ENCODE measurements around the gene KCNQ2.
"Not testable (repeated sequence)": the region's sequence is repeated elsewhere in the genome, so short reads cannot be mapped to it uniquely, and the experiment has no call there.

The KCNQ2 gene

GRCh38 chr20:63490416-63490815, 18.0 kb upstream of the KCNQ2 start:
- DNase-seq (ENCODE audit: low read depth) = no peak

GRCh38 chr20:63488315-63489251, 16.1 kb upstream of the KCNQ2 start:
- no peak for DNase-seq (ENCODE audit: low read depth)

- no peak for DNase-seq (ENCODE audit: low read depth)
Observed at GRCh38 chr20:63487781-63488241, 15.4 kb upstream of the KCNQ2 start.

- DNase-seq (ENCODE audit: low read depth) = no peak
Observed at GRCh38 chr20:63487116-63487764, 14.8 kb upstream of the KCNQ2 start.

- DNase-seq (ENCODE audit: low read depth) = no peak
Observed at GRCh38 chr20:63486300-63486855, 13.9 kb upstream of the KCNQ2 start.

GRCh38 chr20:63484651-63485403, 12.4 kb upstream of the KCNQ2 start:
- DNase-seq (ENCODE audit: low read depth) = no peak

GRCh38 chr20:63484236-63484635, 11.8 kb upstream of the KCNQ2 start:
- no peak for DNase-seq (ENCODE audit: low read depth)

- DNase-seq (ENCODE audit: low read depth) = no peak
Observed at GRCh38 chr20:63483834-63484233, 11.4 kb upstream of the KCNQ2 start.

- DNase-seq (ENCODE audit: low read depth) = no peak
Observed at GRCh38 chr20:63482021-63482587, 9.6 kb upstream of the KCNQ2 start.

GRCh38 chr20:63481503-63481902, 9.0 kb upstream of the KCNQ2 start:
- DNase-seq (ENCODE audit: low read depth) = no peak

GRCh38 chr20:63479695-63480419, 7.4 kb upstream of the KCNQ2 start:
- not testable (repeated sequence) for DNase-seq (ENCODE audit: low read depth)

- DNase-seq (ENCODE audit: low read depth) = no peak
Observed at GRCh38 chr20:63478346-63479302, 6.2 kb upstream of the KCNQ2 start.

GRCh38 chr20:63477944-63478343, 5.5 kb upstream of the KCNQ2 start:
- DNase-seq (ENCODE audit: low read depth) = no peak

- DNase-seq (ENCODE audit: low read depth) = no peak
Observed at GRCh38 chr20:63477061-63477616, 4.7 kb upstream of the KCNQ2 start.

GRCh38 chr20:63475209-63475608, 2.8 kb upstream of the KCNQ2 start:
- no peak for DNase-seq (ENCODE audit: low read depth)

- DNase-seq (ENCODE audit: low read depth) = no peak
Observed at GRCh38 chr20:63473555-63474449, 1.3 kb upstream of the KCNQ2 start.

- no peak for DNase-seq (ENCODE audit: low read depth)
Observed at GRCh38 chr20:63472862-63473390, 471 bp upstream of the KCNQ2 start.

GRCh38 chr20:63471717-63471980, 806 bp downstream of the KCNQ2 start:
- DNase-seq (ENCODE audit: low read depth) = no peak
